Mesenteric fat pad (tissue), 1 donor: ENCODE measurements around the gene VASH2. TPM values are rescaled to one million over a fixed set of nuclear protein-coding genes. Genes with fewer than 3 reads are reported as not detected.
"Not testable (repeated sequence)": the region's sequence is repeated elsewhere in the genome, so short reads cannot be mapped to it uniquely, and the experiment has no call there.

Source experiments
- DNase-seq: peaks from one replicate; pipeline ENCODE4 v3.0.0-alpha.2; 2020; ENCODE audit warnings: low spot score
- long read RNA-seq: library from polyadenylated mRNA; unstranded; transcript quantifications from one replicate; pipeline ENCODE4 v2.0.0, GENCODE V29; 2020
- total RNA-seq: library from RNA; stranded (reverse); fragmentation: NEBNext Ultra II Directional; extraction: Animal tissue kit (Norgen Biotek cat#: 25700); gene quantifications from one replicate; pipeline ENCODE4 v1.2.1, GENCODE V29; 2021
- donor health status: DM: yes; HTN: yes; CAD: no.

Gene VASH2
- total RNA-seq: 3.0 TPM
- long read RNA-seq: 0 reads

- DNase-seq: no peak
Observed at GRCh38 chr1:212950243-212951125, at the start of gene VASH2. Gene VASH2, plus strand, starts transcription at chr1:212950541. Its CDS starts 1,002 bp downstream, at chr1:212951543.

DNA sequence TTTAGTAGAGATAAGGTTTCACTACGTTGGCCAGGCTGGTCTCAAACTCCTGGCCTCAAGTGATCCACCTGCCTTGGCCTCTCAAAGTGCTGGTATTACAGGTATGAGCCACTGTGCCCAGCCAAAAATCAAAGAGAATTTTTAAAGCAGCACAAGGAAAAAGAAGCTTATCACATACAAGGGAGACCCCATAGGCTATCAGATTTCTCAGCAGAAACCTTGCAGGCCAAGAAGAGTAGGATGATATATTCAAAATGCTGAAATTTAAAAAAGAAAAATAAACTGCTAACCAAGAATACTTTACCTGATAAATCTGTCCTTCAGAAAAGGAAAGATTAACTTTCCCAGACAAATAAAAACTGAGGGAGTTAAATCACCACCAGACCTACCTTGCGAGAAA, 49.1 kb upstream of the VASH2 start:
- no peak for DNase-seq

- no peak for DNase-seq
Observed at GRCh38 chr1:212902054-212902453, 48.3 kb upstream of the VASH2 start.

DNA sequence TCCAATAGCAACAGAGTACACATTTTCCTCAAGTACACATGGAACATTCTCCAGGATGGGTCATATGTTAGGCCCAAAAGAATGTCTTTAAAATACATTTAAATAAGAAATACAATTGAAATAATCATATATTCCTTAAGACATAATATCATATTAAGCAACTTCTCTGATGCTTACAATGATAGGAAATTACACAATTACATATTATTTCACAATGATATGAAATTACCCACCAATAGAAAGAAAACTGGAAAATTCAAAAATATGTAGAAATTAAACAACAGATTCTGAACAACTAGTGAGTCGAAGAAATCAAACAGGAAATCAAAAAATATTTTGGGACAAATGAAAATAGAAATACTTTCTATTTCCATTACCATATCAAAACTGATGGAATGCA, 46.7 kb upstream of the VASH2 start:
- DNase-seq: no peak

- not testable (repeated sequence) for DNase-seq
Observed at GRCh38 chr1:212908071-212908470, 42.3 kb upstream of the VASH2 start.

DNA sequence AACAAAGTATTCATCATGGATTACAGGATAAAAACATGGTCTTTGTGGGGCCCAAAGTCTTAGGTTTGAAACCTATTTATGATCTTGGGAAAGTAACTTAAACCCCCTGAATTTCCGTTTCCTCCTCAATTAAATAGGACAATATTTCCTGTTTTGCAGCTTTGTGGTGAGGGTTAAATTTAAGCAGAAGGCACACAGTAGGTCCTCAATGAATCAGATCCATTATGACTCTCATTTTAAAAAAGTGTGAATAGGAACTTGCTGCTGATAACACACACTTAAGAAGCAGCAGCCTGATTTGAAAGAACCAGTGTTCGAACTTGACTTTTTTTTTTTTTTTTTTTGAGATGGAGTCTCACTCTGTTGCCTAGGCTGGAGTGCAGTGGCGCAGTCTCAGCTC, 41.4 kb upstream of the VASH2 start:
- DNase-seq: no peak

DNA sequence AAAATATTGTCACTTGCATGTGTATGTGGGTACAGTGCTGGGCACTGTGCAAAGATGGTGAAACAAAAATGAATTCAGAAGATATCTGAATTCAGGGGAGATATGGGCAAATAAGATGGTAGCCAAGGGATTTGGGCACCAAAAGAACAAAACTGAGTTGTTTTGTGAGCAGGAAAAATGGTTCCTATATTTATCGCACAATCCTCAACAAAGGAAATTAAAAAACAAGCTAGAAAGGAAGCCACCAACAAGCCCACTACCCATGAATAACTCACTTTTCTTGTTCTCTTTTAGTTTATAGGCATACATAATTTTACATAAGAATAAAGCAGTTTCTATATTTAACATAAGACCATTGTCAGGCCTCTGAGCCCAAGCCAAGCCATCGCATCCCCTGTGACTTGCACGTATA, 40.7 kb upstream of the VASH2 start:
- no peak for DNase-seq

- not testable (repeated sequence) for DNase-seq
Observed at GRCh38 chr1:212910213-212910612, 40.1 kb upstream of the VASH2 start.

- DNase-seq: not testable (repeated sequence)
Observed at GRCh38 chr1:212913638-212914037, 36.7 kb upstream of the VASH2 start.

DNA sequence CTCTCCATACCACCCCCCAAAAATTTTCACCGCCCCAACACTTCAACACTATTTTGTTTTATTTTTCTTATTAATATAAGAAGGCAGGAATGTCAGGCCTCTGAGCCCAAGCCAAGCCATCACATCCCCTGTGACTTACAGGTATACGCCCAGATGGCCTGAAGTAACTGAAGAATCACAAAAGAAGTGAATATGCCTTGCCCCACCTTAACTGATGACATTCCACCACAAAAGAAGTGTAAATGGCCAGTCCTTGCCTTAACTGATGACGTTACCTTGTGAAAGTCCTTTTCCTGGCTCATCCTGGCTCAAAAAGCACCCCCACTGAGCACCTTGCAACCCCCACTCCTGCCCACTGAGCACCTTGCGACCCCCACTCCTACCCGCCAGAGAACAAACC, 36.2 kb upstream of the VASH2 start:
- DNase-seq: not testable (repeated sequence)

DNA sequence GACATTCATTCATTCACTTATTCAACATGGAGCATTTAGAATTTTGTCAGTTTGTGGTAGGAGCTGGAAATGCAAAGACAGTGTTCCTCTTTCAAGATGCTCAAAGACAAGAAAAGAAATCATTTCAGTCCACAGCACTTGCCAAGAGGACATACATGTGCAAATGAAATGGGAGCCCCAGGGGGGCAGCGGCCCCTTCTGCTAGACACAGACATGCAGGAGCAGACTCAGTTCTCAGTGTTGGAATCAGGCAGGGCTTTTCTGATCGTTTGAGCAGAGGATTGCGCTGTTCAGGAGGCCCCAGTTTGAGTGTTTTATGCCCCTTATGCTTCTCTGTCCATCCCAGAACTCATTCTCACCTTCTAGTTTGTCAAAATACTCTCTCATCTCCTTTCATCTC, 35.6 kb upstream of the VASH2 start:
- DNase-seq: no peak

DNA sequence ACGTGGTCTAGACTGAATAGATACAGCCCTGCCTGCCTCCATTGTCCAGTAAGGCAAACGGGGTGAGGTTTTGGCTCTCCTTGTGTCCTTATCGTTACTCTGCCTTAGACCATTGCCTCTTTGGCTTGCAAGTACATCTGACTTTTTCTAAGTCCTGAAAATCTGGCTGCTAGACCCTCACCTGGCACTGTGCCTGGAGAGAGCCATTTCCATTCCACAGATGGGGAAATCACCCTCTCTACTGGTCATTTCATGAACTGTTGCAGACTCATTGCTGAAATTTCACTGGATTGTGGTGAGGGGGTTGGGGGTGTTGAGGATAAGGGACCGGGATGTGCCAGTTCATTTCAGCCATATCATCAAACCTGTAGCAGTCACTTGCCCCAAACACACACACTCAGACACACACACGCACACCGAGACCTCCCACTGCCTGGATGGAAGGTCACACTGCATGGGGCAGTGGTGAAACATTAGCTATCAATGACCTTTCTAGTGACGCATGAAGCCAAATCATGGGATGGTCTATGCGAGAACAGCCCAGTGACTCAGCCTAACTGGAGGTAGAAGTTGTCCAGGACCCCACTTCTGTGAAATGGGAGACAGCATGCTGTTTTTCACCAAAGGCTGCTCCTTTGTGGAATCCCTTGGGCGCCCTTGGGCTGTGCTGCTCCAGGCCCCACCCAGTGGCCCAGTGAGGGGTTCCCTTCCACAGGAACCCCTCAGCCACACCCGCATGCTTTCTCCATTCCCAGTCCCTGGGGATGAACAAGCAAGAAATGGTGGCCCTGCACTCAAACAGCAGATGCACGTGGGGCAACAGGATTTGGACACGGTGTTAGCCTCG, 34.9 kb upstream of the VASH2 start:
- no peak for DNase-seq

- no peak for DNase-seq
Observed at GRCh38 chr1:212916481-212917133, 33.7 kb upstream of the VASH2 start.

- DNase-seq: no peak
Observed at GRCh38 chr1:212917134-212917485, 33.2 kb upstream of the VASH2 start.

DNA sequence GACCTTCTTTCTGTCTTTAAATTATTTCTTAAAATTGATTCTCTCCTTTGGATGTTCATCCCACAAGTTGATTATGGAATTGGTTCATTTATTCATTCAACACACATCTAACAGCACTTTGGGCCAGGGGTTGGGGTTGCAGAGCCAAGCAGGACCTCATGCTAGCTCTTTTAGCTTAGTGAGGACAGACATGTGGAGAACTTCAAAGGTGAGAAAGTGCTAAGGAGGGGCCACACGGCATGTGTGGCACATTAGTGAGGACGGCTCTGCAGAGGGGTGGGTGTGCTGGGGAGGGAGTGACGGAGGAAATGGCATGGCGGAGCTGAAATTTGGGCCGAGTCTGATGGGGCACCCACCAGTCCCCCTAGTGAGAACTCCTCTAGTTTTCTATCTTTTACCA, 32.5 kb upstream of the VASH2 start:
- no peak for DNase-seq

DNA sequence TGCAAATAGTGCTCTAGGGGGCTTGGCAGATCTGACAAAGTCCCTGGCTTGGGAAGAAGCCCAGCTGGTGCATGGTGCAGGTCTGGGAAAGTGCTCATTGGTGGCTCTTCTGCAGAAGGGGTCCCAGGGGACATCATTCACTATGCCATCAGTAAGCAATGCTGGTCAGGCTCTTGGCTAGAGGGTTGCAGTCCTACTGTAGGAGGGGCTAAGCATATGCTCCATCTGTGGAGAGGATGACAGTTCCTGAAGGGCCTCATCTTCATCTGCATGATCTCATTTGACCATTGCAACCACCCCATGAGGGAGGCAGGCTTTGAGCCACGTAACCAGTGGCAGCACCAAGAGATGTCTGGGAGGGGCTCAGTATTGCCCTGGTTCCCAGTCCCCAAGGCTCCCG, 31.5 kb upstream of the VASH2 start:
- no peak for DNase-seq

DNA sequence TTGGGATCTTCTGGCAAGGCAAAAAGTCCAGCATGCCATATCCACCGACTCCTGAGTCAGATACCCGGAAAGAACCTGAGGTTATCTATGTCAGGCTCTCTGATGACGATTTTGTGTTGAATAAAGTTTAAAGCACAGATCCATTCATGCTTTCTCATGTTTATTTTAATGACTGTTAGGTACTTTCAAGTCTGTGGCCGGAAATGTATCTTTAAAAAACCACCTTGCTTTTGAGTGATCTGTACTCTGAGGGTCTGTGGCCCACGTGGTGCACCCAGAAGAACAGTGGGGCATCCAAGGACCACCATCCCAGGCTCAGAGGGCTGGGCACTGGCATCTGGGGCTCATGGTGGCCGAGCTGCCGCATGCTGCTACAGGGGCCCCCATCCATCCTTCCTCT, 30.1 kb upstream of the VASH2 start:
- DNase-seq: no peak

DNA sequence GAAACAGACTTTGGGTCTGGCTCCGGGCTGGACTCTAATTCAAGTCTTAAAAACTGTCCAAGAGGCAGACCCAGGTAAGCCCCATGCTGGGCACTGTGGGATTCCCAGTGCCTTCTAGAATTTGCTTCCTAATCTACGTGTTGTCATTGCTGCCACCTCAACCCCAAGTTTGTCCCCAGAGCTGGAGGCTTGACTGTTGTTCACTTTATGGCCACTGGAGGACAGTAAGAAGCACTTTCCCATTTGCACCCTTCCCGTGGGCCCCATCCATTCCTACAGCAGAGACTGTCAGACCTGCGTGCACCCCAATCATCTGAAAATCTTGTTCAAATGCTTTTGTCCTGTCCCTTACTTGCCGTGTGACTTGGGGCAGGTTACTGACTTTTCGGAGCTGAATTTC, 29.4 kb upstream of the VASH2 start:
- DNase-seq: no peak

- no peak for DNase-seq
Observed at GRCh38 chr1:212922016-212922415, 28.3 kb upstream of the VASH2 start.

DNA sequence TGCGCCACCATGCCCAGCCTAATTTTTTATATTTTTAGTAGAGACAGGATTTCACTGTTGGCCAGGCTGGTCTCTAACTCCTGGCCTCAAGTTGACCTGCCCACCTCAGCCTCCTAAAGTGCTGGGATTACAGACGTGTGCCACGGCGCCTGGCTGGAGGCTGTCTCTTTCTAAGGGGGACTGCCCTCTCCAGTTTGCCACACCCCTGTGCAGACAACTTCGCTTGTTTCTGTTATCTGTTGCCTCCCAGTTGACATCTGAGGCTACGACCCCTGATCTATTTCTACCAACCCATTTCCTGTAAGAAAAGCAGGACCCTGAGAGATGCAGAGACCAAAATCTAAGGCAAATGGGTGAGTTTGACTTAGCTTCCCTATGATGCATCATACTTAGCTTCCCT, 24.0 kb upstream of the VASH2 start:
- DNase-seq: no peak

GRCh38 chr1:212928323-212929291, 21.7 kb upstream of the VASH2 start:
- no peak for DNase-seq
